ENCODE measurements around the gene CFAP52.

DNA sequence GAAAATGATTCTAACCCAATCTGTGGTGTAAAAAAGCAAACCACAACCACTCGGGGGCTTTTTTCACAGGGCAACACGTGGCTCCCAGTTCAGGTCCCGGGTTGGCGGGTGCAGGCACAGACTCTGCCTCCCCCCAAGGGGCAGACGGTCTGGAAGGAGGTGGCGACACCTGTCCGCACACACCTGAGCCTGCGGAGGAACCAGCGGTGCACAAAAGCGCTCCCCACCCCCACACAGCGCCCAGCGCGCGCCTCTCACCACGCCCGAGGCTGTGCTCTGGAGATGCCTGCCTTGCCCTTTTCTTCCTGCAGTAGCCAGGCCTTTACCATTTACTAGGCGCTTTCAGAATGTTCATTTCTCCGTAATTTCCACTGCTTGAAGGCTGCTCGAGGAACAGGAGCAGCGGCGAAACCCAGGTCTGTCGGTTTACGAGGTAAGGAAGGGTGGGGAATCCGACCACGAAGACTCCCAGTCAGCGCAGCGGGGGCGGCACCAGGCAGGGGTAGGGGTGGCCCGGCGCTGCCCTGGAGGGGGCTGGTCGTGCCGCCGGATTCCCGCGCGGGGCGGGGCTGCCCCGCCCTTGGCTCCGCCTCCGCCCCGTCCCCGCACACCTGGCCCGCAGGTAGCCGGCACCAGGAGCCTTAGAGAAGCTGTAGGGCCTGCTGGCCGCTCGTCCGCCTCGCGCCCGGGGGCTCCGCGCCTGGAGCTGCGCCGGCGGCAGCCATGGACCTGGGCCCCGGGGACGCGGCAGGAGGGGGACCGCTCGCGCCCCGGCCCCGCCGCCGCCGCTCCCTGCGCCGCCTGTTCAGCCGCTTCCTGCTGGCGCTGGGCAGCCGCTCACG, 68.7 kb downstream of the CFAP52 start, which contains the start of gene USP43:
- TF ChIP-seq POLR2A (IDR thresholded peaks at IDR 0.05) (peak; percentile 68 to 84), CTCF (IDR thresholded peaks at IDR 0.05) (no peak)

All from Peyer's patch (tissue), 4 donors.